Coronary artery (tissue), 2 donors: Measurements from ENCODE around the gene MRM1.
A peak's percentile ranks its signal among the peaks of the same experiment; 100 is the strongest.
"Not testable (repeated sequence)": the region's sequence is repeated elsewhere in the genome, so short reads cannot be mapped to it uniquely, and the experiment has no call there.

Source experiments
- DNase-seq: peaks from one replicate; pipeline ENCODE4 v3.0.0-alpha.2; 2017; ENCODE audit warnings: low spot score
- H3K27ac ChIP-seq, 2 donors: fragments of 200-600 bp; sonication (generic); one replicate each; pipeline ENCODE4 v1.5.1; 2016 to 2019
- H3K4me3 ChIP-seq: fragments of 200-600 bp; sonication (generic); 2 replicates; pipeline ENCODE4 v1.5.1; 2016; ENCODE audit warnings: mild to moderate bottlenecking, moderate library complexity
- TF ChIP-seq, protein P1 (sequence below): fragments of 200-600 bp; sonication (generic); IDR thresholded peaks from one replicate; pipeline ENCODE4 v1.5.1; 2019; ENCODE audit warnings: antibody characterized with exemption

Gene MRM1

DNA sequence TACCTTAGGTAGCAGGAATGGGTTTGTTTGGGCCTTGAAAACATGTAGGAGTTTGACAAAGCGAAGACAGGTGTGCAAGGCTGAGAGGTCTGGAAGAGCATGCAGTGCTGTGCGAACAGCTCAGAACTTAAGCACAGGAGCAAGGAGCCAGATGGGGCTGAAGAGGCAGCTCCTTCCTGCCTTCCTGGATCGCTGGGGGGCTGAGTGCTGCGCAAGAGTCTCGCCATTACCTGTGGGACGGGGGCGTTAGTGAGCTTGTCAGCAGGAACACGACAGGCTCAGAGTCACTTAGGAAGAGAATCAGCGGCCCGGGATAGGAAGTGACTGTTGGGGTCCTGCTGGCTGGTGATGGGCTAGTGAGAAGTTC, 464 bp upstream of the MRM1 start:
- Histone ChIP-seq H3K27ac (peak overlapping the region; percentile 64 to 93), H3K4me3 (peak overlapping the region; percentile 95)
- TF ChIP-seq, protein P1, sequence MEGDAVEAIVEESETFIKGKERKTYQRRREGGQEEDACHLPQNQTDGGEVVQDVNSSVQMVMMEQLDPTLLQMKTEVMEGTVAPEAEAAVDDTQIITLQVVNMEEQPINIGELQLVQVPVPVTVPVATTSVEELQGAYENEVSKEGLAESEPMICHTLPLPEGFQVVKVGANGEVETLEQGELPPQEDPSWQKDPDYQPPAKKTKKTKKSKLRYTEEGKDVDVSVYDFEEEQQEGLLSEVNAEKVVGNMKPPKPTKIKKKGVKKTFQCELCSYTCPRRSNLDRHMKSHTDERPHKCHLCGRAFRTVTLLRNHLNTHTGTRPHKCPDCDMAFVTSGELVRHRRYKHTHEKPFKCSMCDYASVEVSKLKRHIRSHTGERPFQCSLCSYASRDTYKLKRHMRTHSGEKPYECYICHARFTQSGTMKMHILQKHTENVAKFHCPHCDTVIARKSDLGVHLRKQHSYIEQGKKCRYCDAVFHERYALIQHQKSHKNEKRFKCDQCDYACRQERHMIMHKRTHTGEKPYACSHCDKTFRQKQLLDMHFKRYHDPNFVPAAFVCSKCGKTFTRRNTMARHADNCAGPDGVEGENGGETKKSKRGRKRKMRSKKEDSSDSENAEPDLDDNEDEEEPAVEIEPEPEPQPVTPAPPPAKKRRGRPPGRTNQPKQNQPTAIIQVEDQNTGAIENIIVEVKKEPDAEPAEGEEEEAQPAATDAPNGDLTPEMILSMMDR: no peak
- DNase-seq: no peak

DNA sequence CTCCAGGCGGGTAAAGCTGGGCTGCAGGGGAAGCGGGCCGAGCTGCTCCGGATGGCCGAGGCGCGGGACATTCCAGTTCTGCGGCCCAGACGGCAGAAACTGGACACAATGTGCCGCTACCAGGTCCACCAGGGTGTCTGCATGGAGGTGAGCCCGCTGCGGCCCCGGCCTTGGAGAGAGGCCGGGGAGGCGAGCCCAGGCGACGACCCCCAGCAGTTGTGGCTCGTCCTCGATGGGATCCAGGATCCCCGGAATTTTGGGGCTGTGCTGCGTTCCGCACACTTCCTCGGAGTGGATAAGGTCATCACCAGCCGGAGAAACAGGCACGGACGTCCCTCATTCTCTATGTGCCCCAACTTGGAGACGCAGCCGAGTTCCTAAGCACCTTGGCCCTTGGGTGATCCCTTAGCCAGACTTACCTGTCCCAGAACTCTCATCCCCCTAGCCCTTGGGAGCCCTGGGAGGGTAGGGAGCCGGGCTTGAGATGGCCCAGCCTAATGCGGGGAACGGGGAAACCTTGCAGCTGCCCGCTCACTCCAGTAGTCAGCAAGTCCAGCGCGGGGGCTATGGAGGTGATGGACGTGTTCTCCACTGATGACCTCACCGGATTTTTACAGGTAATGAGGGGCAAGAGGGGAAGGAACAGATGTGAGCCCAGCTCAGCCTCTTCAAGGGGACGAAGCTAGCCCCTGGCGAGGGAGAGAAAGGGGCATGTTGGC, 806 bp downstream of the MRM1 start:
- H3K27ac ChIP-seq: peak overlapping the region in 1 of 2 donors; percentile 93

DNA sequence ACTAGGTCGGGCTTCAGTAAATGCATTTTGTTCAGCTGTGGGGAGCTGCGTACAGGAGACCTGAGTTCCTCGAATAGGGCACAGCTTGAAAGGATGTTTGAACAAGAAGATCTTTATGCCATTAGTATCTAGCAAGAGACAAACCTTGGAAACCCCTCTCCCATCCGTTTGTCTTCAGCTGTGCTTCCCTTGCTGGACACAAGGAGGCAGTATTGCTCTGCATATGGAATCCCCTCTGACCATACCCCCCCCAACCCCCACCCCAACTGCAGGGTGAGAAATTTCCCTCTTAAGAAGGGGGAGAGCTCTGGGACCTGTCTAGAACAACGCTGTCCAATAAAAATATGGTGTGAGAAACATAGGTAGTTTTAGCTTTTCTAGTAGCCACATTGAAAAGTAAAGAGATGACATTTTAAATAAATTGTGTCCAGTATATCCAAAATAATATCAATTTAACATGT, 1.6 kb downstream of the MRM1 start:
- TF ChIP-seq, protein P1: peak; percentile 61
- no peak for DNase-seq
- H3K4me3 ChIP-seq: peak overlapping the region; percentile 95
- no peak overlapping the region for H3K27ac ChIP-seq

More for the DNA sequence above, 806 bp downstream of the MRM1 start:
- TF ChIP-seq, protein P1: no peak
- H3K4me3 ChIP-seq: peak overlapping the region; percentile 95
- DNase-seq: no peak

DNA sequence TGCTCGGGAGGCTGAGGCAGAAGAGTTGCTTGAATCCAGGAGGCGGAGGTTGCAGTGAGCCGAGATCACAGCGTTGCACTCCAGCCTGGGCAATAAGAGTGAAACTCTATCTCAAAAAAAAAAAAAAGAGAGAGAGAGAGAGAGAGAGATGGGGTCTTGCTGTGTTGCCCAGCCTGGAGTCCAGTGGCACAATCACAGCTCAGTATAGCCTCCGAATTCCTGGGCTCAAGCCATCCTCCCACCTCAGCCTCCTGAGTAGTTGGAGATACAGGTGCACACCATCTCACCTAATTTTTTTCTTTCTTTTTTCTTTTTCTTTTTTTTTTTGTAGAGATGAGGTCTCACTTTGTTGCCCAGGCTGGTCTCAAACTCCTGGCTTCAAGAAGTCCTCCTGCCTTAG, 3.6 kb downstream of the MRM1 start:
- H3K4me3 ChIP-seq, H3K27ac ChIP-seq, DNase-seq: not testable (repeated sequence)

DNA sequence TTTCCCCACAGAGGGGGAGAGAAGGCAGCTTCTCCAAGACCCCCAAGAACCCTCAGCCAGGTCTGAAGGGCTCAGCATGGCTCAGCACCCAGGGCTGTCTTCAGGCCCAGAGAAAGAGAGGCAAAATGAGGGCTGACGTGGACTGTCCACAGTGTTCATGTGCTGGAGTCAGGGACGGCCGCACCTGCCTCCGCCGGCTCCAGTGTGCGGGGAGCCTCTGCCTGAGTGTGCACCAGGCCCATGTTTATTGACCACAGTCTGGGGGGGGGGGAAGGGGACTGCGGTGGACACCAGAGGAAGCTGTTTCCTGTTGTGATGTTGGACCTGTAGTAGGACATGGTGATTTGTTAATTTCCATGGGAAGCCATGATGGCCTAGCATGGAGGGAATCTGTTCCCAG, 6.9 kb downstream of the MRM1 start:
- H3K4me3 ChIP-seq: no peak overlapping the region
- no peak for DNase-seq
- TF ChIP-seq, protein P1: no peak
- no peak overlapping the region for H3K27ac ChIP-seq

DNA sequence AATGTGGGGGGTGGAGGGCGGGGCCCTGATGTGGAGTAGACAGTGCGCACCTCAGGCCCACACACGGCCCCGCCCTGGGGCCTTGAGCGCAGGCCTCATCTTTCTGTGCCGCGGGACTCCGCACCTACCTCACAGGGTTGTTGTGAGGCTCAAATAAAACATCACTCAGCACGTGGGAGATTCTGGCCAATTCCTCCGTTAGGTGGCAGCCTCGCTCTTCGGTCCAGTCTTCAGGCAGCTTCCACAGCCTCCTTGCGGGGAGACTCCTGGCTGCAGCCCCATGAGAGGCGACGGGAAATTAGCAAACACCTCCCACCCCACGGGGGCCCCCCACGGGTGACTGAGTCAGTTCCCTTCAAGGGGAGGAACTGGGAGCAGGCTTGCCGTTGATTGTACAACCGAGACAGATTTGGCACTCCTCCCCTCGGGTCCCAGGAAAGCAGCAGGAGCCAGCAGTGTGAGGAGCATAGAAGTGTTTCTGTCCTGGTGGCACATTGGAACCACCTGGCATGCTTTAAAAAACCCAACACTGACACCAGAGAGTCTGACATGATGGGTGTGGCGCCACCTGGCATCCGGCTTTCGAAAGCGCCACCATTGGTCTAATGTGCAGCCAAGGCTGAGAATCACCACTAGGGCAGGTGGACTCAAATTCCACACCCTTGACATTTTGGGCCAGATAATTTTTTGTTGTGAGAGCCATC, 7.6 kb downstream of the MRM1 start:
- H3K27ac ChIP-seq: no peak overlapping the region
- TF ChIP-seq, protein P1: peak; percentile 28
- no peak overlapping the region for H3K4me3 ChIP-seq
- DNase-seq: no peak

DNA sequence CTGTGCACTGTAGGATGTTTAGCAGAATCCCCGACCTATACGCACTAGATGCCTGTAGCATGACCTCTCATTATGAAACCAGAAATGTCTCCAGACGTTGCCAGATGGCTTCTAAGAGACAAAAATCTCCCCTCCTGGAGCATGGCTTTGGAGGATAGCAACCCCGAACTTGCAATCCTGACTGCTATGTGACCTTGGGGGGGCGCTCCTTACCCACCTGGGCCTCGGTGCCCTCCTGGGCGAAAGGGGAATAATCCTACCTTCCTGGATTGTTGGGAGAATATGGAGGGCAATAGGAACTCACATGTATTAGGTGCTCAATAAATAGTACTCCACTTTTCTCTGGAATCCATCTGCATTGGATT, 8.1 kb downstream of the MRM1 start:
- Histone ChIP-seq H3K27ac (no peak overlapping the region), H3K4me3 (no peak overlapping the region)
- no peak for DNase-seq
- TF ChIP-seq, protein P1: no peak
